Hepatocyte (in vitro differentiated cells): ENCODE measurements around the gene SEMA5B. TPM values are rescaled to one million over a fixed set of nuclear protein-coding genes. Genes with fewer than 3 reads are reported as not detected.

Experiments used
- DNase-seq: peaks from one replicate; pipeline ENCODE4 v3.0.0-alpha.2; 2016; ENCODE audit warnings: low spot score
- H2AFZ ChIP-seq: fragments of 200-600 bp; sonication (generic); 2 replicates; pipeline ENCODE4 v1.6.0; 2016; ENCODE audit warnings: antibody characterized with exemption, mild to moderate bottlenecking
- H3K27ac ChIP-seq: fragments of 200-600 bp; sonication (generic); 2 replicates; pipeline ENCODE4 v1.5.1; 2016; ENCODE audit warnings: mild to moderate bottlenecking
- H3K27me3 ChIP-seq: fragments of 200-600 bp; sonication (generic); 2 replicates; pipeline ENCODE4 v1.6.1; 2016
- H3K36me3 ChIP-seq: fragments of 200-600 bp; sonication (generic); replicated peaks from 2 replicates; pipeline ENCODE4 v1.5.1; 2016; ENCODE audit warnings: low read depth; ENCODE audit not compliant: insufficient read depth
- H3K4me1 ChIP-seq: fragments of 200-600 bp; sonication (generic); 2 replicates; pipeline ENCODE4 v1.5.1; 2016; ENCODE audit warnings: mild to moderate bottlenecking, moderate library complexity; ENCODE audit not compliant: insufficient read depth
- H3K4me2 ChIP-seq: fragments of 200-600 bp; sonication (generic); 2 replicates; pipeline ENCODE4 v1.6.0; 2016
- H3K4me3 ChIP-seq: fragments of 200-600 bp; sonication (generic); 2 replicates; pipeline ENCODE4 v1.5.1; 2016; ENCODE audit warnings: mild to moderate bottlenecking
- H3K79me2 ChIP-seq: fragments of 200-600 bp; sonication (generic); 2 replicates; pipeline ENCODE4 v1.6.0; 2017; ENCODE audit warnings: mild to moderate bottlenecking
- H3K9me2 ChIP-seq: fragments of 200-600 bp; sonication (generic); replicated peaks from 2 replicates; pipeline ENCODE4 v1.6.0; 2017; ENCODE audit warnings: mild to moderate bottlenecking; ENCODE audit not compliant: insufficient read depth
- H3K9me3 ChIP-seq: fragments of 200-600 bp; sonication (generic); 2 replicates; pipeline ENCODE4 v1.5.1; 2016; ENCODE audit warnings: low read depth, mild to moderate bottlenecking
- H4K20me1 ChIP-seq: fragments of 200-600 bp; sonication (generic); 2 replicates; pipeline ENCODE4 v1.6.0; 2016; ENCODE audit warnings: mild to moderate bottlenecking; ENCODE audit not compliant: insufficient read depth, poor library complexity, severe bottlenecking
- EZH2 ChIP-seq: fragments of 200-600 bp; sonication (generic); IDR thresholded peaks from 2 replicates; pipeline ENCODE4 v1.6.1; 2016; ENCODE audit warnings: antibody characterized with exemption, mild to moderate bottlenecking, borderline replicate concordance
- EZH2phosphoT487 ChIP-seq: fragments of 200-600 bp; sonication (generic); IDR thresholded peaks from one replicate; pipeline ENCODE4 v1.6.1; 2018; ENCODE audit warnings: antibody characterized with exemption, mild to moderate bottlenecking, low read depth, moderate library complexity; ENCODE audit not compliant: unreplicated experiment, severe bottlenecking
- WGBS: methylation state at CpG from one replicate; pipeline ENCODE4 v1.1.6; 2016; ENCODE audit warnings: low lambda C conversion rate; ENCODE audit errors: missing lambda C conversion rate; 5-methylcytosine and 5-hydroxymethylcytosine counted together
- polyA plus RNA-seq: library from polyadenylated mRNA; unstranded; fragments of >200 nt; fragmentation: Nextera tagmentation; extraction: Ambion mirVana; gene quantifications from 2 replicates; pipeline ENCODE4 v1.2.1, GENCODE V29; 2016
- total RNA-seq: library from RNA; depleted of rRNA; stranded (reverse); fragments of >200 nt; gene quantifications from 2 replicates; pipeline ENCODE4 v1.2.3, GENCODE V29; 2014
- TF ChIP-seq, protein P1 (sequence below): fragments of 200-600 bp; sonication (generic); IDR thresholded peaks from 2 replicates; pipeline ENCODE4 v1.5.1; 2016; ENCODE audit warnings: antibody characterized with exemption, mild to moderate bottlenecking; ENCODE audit not compliant: poor library complexity

SEMA5B gene
- total and polyA plus RNA-seq, 2 experiments from 2014 or later, result 1.4 to 4.2 TPM

DNA sequence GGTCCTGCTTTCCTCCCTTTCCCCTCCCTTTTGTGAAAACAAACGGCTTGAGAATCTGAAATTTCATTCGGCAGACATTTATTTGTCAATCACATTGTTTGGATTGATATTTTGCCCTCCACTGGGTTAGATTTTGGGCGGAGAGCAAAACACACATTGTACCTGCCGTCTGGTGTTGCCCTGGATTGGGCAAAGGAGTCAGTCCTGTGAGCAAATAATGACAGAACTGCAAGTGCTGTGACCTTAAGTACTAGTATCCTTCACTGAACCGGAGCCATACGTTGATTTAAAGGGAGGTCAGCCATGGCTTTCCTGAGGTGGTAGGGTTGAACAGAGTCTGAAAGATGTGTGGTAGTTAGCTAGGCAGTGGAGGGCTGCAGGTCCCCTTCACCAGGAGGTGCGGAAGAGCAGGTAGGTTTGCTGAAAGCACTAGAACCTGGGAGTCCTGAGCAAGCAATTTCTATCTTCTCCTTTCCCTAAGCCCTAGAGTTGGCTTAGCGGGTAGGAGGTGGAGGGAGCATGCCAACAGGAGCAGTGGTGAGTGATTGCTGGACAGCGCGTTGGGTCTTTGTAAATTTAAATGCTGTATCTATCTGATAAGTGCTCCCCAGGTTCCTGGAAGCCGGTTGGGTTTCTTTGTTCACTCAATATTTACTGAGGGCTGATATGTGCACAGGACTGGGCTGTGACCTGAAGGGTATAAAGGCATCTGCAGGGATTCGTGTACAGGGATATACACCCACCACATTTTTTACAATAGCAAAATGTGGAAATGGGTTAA lies 41.2 kb upstream of the SEMA5B start:
- no peaks in the 10 kb centered on the region for H3K9me2 ChIP-seq
- H3K4me3 ChIP-seq, result peak overlapping the region; percentile 89
- TF ChIP-seq, protein P1, sequence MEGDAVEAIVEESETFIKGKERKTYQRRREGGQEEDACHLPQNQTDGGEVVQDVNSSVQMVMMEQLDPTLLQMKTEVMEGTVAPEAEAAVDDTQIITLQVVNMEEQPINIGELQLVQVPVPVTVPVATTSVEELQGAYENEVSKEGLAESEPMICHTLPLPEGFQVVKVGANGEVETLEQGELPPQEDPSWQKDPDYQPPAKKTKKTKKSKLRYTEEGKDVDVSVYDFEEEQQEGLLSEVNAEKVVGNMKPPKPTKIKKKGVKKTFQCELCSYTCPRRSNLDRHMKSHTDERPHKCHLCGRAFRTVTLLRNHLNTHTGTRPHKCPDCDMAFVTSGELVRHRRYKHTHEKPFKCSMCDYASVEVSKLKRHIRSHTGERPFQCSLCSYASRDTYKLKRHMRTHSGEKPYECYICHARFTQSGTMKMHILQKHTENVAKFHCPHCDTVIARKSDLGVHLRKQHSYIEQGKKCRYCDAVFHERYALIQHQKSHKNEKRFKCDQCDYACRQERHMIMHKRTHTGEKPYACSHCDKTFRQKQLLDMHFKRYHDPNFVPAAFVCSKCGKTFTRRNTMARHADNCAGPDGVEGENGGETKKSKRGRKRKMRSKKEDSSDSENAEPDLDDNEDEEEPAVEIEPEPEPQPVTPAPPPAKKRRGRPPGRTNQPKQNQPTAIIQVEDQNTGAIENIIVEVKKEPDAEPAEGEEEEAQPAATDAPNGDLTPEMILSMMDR, result no peak
- TF ChIP-seq EZH2phosphoT487 (no peak), EZH2 (no peak)
- 36% methylated on average over 12 of the region's 12 CpGs for WGBS
- peaks cover 37% of the 10 kb centered on the region for H3K4me1 ChIP-seq
- H3K27me3 ChIP-seq, result no peaks in the 10 kb centered on the region
- no peaks in the 10 kb centered on the region for H3K36me3 ChIP-seq
- no peaks in the 10 kb centered on the region for H3K9me3 ChIP-seq
- no peak for DNase-seq
- peaks cover 38% of the 10 kb centered on the region for H4K20me1 ChIP-seq
- H3K4me2 ChIP-seq, result peak overlapping the region; percentile 82
- no peak overlapping the region for H2AFZ ChIP-seq
- H3K79me2 ChIP-seq, result peaks cover 67% of the 10 kb centered on the region
- peak overlapping the region; percentile 72 for H3K27ac ChIP-seq

GRCh38 chr3:123067689-123068600 lies 40.4 kb upstream of the SEMA5B start:
- peaks cover 58% of the 10 kb centered on the region for H3K79me2 ChIP-seq
- no peaks in the 10 kb centered on the region for H3K9me2 ChIP-seq
- H2AFZ ChIP-seq, result peak overlapping the region; percentile 63
- peaks cover 37% of the 10 kb centered on the region for H3K4me1 ChIP-seq
- 7% methylated on average over 24 of the region's 24 CpGs for WGBS
- H3K9me3 ChIP-seq, result no peaks in the 10 kb centered on the region
- H3K4me2 ChIP-seq, result peak overlapping the region; percentile 82
- peak; percentile 48 for DNase-seq
- H3K27me3 ChIP-seq, result no peaks in the 10 kb centered on the region
- H4K20me1 ChIP-seq, result peaks cover 35% of the 10 kb centered on the region
- H3K36me3 ChIP-seq, result no peaks in the 10 kb centered on the region
- peak overlapping the region; percentile 89 for H3K4me3 ChIP-seq
- TF ChIP-seq EZH2phosphoT487, result no peak
- TF ChIP-seq, protein P1, result no peak
- TF ChIP-seq EZH2, result no peak
- peak overlapping the region; percentile 72 for H3K27ac ChIP-seq

DNA sequence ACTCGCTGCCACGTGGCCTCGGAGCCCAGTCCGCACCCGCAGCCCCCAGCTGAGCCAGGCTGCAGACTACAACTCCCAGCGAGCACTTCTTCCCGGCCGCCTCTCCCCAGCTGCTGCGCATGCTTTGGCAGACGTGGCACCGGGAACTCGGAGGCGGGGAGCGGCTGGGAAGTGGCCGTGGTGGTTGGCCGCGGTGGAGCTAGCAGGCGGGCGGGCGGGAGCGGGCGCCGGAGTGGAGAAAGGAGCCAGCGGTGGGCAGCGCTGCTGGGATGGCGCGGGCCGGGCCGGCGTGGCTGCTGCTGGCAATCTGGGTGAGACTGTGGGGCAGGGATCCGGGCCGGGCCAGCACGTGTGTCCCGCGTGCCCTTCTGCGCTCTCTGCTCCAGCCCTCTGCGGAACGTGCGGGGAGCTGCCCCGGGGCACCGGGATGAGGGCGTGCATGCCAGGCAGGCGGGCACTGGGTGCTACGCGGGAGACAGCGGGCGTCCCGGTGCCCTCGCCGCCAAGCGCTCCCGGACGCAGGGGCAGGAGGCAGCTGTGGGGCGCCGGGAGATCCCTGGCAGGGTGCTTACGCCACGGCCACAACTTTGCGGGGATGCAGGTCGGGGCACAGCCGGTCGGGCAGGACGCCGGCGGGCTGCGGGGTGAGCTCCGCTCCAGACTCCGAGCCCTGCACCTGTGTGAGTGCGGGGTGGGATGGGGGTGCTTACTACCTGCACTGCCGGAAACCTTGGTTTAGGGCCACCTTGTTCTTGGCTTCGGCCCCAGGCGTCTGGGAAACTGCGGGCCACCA lies 39.5 kb upstream of the SEMA5B start, which contains the start of gene PDIA5:
TSS of gene PDIA5 (plus strand) at position 130 of the 793 bp plus-strand sequence. CDS start at position 270, 140 bp downstream.
- peak within 1 kb of the TSS; percentile 72 for H3K27ac ChIP-seq
- no peaks in the 10 kb centered on the region for H3K27me3 ChIP-seq
- peak within 1 kb of the TSS; percentile 89 for H3K4me3 ChIP-seq
- peak within 1 kb of the TSS; percentile 63 for H2AFZ ChIP-seq
- no peaks in the 10 kb centered on the region for H3K9me2 ChIP-seq
- H3K36me3 ChIP-seq, result no peaks in the 10 kb centered on the region
- H3K4me2 ChIP-seq, result peak within 1 kb of the TSS; percentile 82
- no peaks in the 10 kb centered on the region for H3K9me3 ChIP-seq
- peaks cover 29% of the 10 kb centered on the region for H4K20me1 ChIP-seq
- H3K4me1 ChIP-seq, result peaks cover 35% of the 10 kb centered on the region
- peak; percentile 94 for DNase-seq
- WGBS, result 2% methylated on average over 43 of the region's 72 CpGs
- TF ChIP-seq, protein P1, result no peak
- TF ChIP-seq EZH2 (no peak), EZH2phosphoT487 (no peak)
- H3K79me2 ChIP-seq, result peaks cover 50% of the 10 kb centered on the region
